Liver (tissue), 9 donors: ENCODE measurements around the gene SHROOM1. TPM values are rescaled to one million over a fixed set of nuclear protein-coding genes. Genes with fewer than 3 reads are reported as not detected.

Experiments
- DNase-seq: peaks from one replicate; pipeline ENCODE4 v3.0.0-alpha.2; 2017; ENCODE audit warnings: low spot score
- H3K27ac ChIP-seq, 2 donors: one replicate each; pipeline ENCODE4 v1.7.0; 2013; ENCODE audit warnings: inconsistent platforms in 2 of 2, low read length in 2 of 2, control low read depth in 1 of 2, low read depth in 1 of 2, mild to moderate bottlenecking in 1 of 2
- H3K27me3 ChIP-seq, 4 donors: one replicate each; pipeline versions ENCODE4 v1.6.1 to v1.7.0; 2013; ENCODE audit warnings: low read length in 3 of 4, inconsistent platforms in 1 of 4, mild to moderate bottlenecking in 1 of 4, moderate library complexity in 1 of 4; ENCODE audit not compliant: control insufficient read depth in 4 of 4, insufficient read depth in 4 of 4
- H3K36me3 ChIP-seq, 4 donors: one replicate each; pipeline versions ENCODE4 v1.6.1 to v1.7.0; 2013; ENCODE audit warnings: low read length in 3 of 4, mild to moderate bottlenecking in 3 of 4, low read depth in 1 of 4, moderate library complexity in 1 of 4; ENCODE audit not compliant: control insufficient read depth in 4 of 4, insufficient read depth in 3 of 4
- H3K4me1 ChIP-seq, 4 donors: one replicate each; pipeline versions ENCODE4 v1.6.1 to v1.7.0; 2013; ENCODE audit warnings: low read length in 3 of 4, mild to moderate bottlenecking in 3 of 4, moderate library complexity in 1 of 4; ENCODE audit not compliant: control insufficient read depth in 4 of 4, insufficient read depth in 4 of 4
- H3K4me3 ChIP-seq, 3 donors: one replicate each; pipeline versions ENCODE4 v1.6.1 to v1.7.0; 2013; ENCODE audit warnings: low read length in 3 of 3, control low read depth in 1 of 3, low read depth in 1 of 3, mild to moderate bottlenecking in 1 of 3
- H3K9ac ChIP-seq, 2 donors: one replicate each; pipeline ENCODE4 v1.7.0; 2013; ENCODE audit warnings: low read length in 2 of 2, mild to moderate bottlenecking in 2 of 2, moderate library complexity in 2 of 2, control low read depth in 1 of 2, low read depth in 1 of 2
- H3K9me3 ChIP-seq, 4 donors: one replicate each; pipeline versions ENCODE4 v1.6.1 to v1.7.0; 2013; ENCODE audit warnings: low read length in 3 of 4; ENCODE audit not compliant: control insufficient read depth in 4 of 4
- ATF3 ChIP-seq: IDR thresholded peaks from 2 replicates; pipeline ENCODE4 v1.6.1; 2016; ENCODE audit warnings: antibody characterized with exemption
- CTCF ChIP-seq: fragments of 150-350 bp; IDR thresholded peaks from 2 replicates; pipeline ENCODE4 v1.5.1; 2017; ENCODE audit warnings: improper control_type of control experiment, low read depth, low read length; ENCODE audit not compliant: missing input control
- EGR1 ChIP-seq, 2 donors: IDR thresholded peaks; 2 replicates each; pipeline ENCODE4 v1.6.1; 2016 to 2018; ENCODE audit warnings: antibody characterized with exemption in 2 of 2, low read depth in 2 of 2
- FOXA1 ChIP-seq: IDR thresholded peaks from 2 replicates; pipeline ENCODE4 v1.6.1; 2016; ENCODE audit warnings: antibody characterized with exemption
- FOXA2 ChIP-seq: IDR thresholded peaks from 2 replicates; pipeline ENCODE4 v1.6.1; 2016; ENCODE audit warnings: antibody characterized with exemption
- GABPA ChIP-seq, 2 donors: IDR thresholded peaks in 1 of 2; conservative IDR thresholded peaks in 1 of 2; 2 replicates each; pipeline ENCODE4 v1.6.1; 2016; ENCODE audit warnings: antibody characterized with exemption in 2 of 2, mild to moderate bottlenecking in 1 of 2, moderate library complexity in 1 of 2
- HNF4G ChIP-seq: IDR thresholded peaks from 2 replicates; pipeline ENCODE4 v1.6.1; 2016; ENCODE audit warnings: antibody characterized with exemption
- JUND ChIP-seq, 2 donors: IDR thresholded peaks; 2 replicates each; pipeline ENCODE4 v1.6.1; 2016; ENCODE audit warnings: antibody characterized with exemption in 2 of 2
- MAX ChIP-seq: IDR thresholded peaks from 2 replicates; pipeline ENCODE4 v1.6.1; 2016; ENCODE audit warnings: antibody characterized with exemption
- NR2F2 ChIP-seq: IDR thresholded peaks from 2 replicates; pipeline ENCODE4 v1.6.1; 2016; ENCODE audit warnings: antibody characterized with exemption
- RAD21 ChIP-seq, 2 donors: IDR thresholded peaks; 2 replicates each; pipeline ENCODE4 v1.6.1; 2016; ENCODE audit warnings: antibody characterized with exemption in 2 of 2, mild to moderate bottlenecking in 2 of 2
- REST ChIP-seq: IDR thresholded peaks from 2 replicates; pipeline ENCODE4 v1.6.1; 2016; ENCODE audit warnings: antibody characterized with exemption, mild to moderate bottlenecking
- RXRA ChIP-seq, 2 donors: IDR thresholded peaks; 2 replicates each; pipeline ENCODE4 v1.6.1; 2017 to 2018; ENCODE audit warnings: antibody characterized with exemption in 2 of 2, mild to moderate bottlenecking in 1 of 2
- SP1 ChIP-seq: IDR thresholded peaks from 2 replicates; pipeline ENCODE4 v1.6.1; 2018; ENCODE audit warnings: antibody characterized with exemption, mild to moderate bottlenecking
- TAF1 ChIP-seq: conservative IDR thresholded peaks from 2 replicates; pipeline ENCODE4 v1.6.1; 2016; ENCODE audit warnings: antibody characterized with exemption, mild to moderate bottlenecking
- YY1 ChIP-seq: IDR thresholded peaks from 2 replicates; pipeline ENCODE4 v1.6.1; 2016; ENCODE audit warnings: antibody characterized with exemption, mild to moderate bottlenecking
- ZBTB33 ChIP-seq: IDR thresholded peaks from 2 replicates; pipeline ENCODE4 v1.6.1; 2016; ENCODE audit warnings: antibody characterized with exemption
- WGBS: extraction: QIAGEN DNeasy Blood & Tissue Kit; methylation state at CpG from one replicate; pipeline ENCODE4 v1.1.7; 2013; 5-methylcytosine and 5-hydroxymethylcytosine counted together
- polyA plus RNA-seq, 2 donors: library from polyadenylated mRNA; stranded (reverse) in 1 of 2; unstranded in 1 of 2; fragments of 200-250 nt in 1 of 2; fragments of >200 nt in 1 of 2; fragmentation: Nextera tagmentation in 1 of 2; extraction: Ambion mirVana in 1 of 2; gene quantifications; one replicate each; pipeline versions ENCODE4 v1.2.1 to v1.2.3, GENCODE V29; 2013 to 2015
- total RNA-seq, 2 donors: library from RNA; depleted of rRNA; stranded (reverse); fragments of >200 nt; gene quantifications; one replicate each; pipeline ENCODE4 v1.2.3, GENCODE V29; 2014
- donor health status: healthy.
- donor health status: healthy.
- donor health status: healthy.
- donor health status: healthy.
- donor health status: healthy.

SHROOM1 gene
- total and polyA plus RNA-seq, 4 donors, result 6.1 to 28.5 (median 18.3) TPM

GRCh38 chr5:132868754-132869153, 38.3 kb upstream of the SHROOM1 start:
- Histone ChIP-seq H3K36me3 (peaks cover 0 to 17% (median 9%) of the 10 kb centered on the region in 4 donors), H3K27ac (peak overlapping the region; percentile 98 to 99), H3K4me3 (no peak overlapping the region), H3K9me3 (no peaks in the 10 kb centered on the region), H3K4me1 (peaks cover 17 to 59% (median 36%) of the 10 kb centered on the region in 4 donors), H3K27me3 (no peaks in the 10 kb centered on the region), H3K9ac (no peak overlapping the region)
- WGBS, result 91% methylated on average over 4 of the region's 4 CpGs
- no peak for DNase-seq
- TF ChIP-seq NR2F2, result no peak
- no peak for TF ChIP-seq GABPA (IDR thresholded peaks at IDR 0.05 in 1 of 2, conservative IDR thresholded peaks at IDR 0.05 in 1 of 2)
- no peak for TF ChIP-seq ZBTB33
- no peak for TF ChIP-seq HNF4G
- TF ChIP-seq EGR1 (IDR thresholded peaks at IDR 0.05; ENCODE audit: low read depth in 2 of 2), result no peak
- TF ChIP-seq FOXA2, result no peak
- no peak for TF ChIP-seq MAX
- TF ChIP-seq RAD21 (IDR thresholded peaks at IDR 0.05), result no peak
- no peak for TF ChIP-seq RXRA (IDR thresholded peaks at IDR 0.05)
- no peak for TF ChIP-seq TAF1
- TF ChIP-seq JUND (IDR thresholded peaks at IDR 0.05), result no peak

- Histone ChIP-seq H3K4me3 (peak overlapping the region; percentile 71 to 91 (median 90)), H3K27ac (peak overlapping the region; percentile 98 to 99), H3K9ac (peak overlapping the region; percentile 94 to 99), H3K4me1 (peaks cover 11 to 48% (median 28%) of the 10 kb centered on the region in 4 donors), H3K9me3 (no peaks in the 10 kb centered on the region), H3K36me3 (peaks cover 0 to 15% (median 9%) of the 10 kb centered on the region in 4 donors), H3K27me3 (no peaks in the 10 kb centered on the region)
- no peak for DNase-seq
- 2% methylated on average over 13 of the region's 13 CpGs for WGBS
- TF ChIP-seq YY1 (no peak), FOXA1 (no peak), REST (no peak), NR2F2 (no peak), RXRA (IDR thresholded peaks at IDR 0.05) (no peak), CTCF (no peak), HNF4G (no peak), FOXA2 (no peak), MAX (no peak), ATF3 (no peak), SP1 (no peak)
Observed at GRCh38 chr5:132867046-132867451, 36.6 kb upstream of the SHROOM1 start.
